ENCODE data around the gene PLXDC2. TPM values are rescaled to one million over a fixed set of nuclear protein-coding genes. Genes with fewer than 3 reads are reported as not detected.

PLXDC2 gene
- total RNA-seq, 1 donor: 3.2 TPM

GRCh38 chr10:19937989-19938388 is 121.8 kb downstream of the PLXDC2 start:
- no peak for TF ChIP-seq CTCF (IDR thresholded peaks at IDR 0.05; ENCODE audit: insufficient read depth, low read length)
- DNase-seq (ENCODE audit: low read depth): no peak
- no peak overlapping the region for H3K4me3 ChIP-seq (ENCODE audit: low read depth, low read length)

- TF ChIP-seq CTCF (IDR thresholded peaks at IDR 0.05; ENCODE audit: insufficient read depth, low read length): no peak
- no peak overlapping the region for H3K4me3 ChIP-seq (ENCODE audit: low read depth, low read length)
Observed at GRCh38 chr10:19941206-19941880, 125.1 kb downstream of the PLXDC2 start.

GRCh38 chr10:19944911-19945663 is 128.9 kb downstream of the PLXDC2 start:
- no peak for TF ChIP-seq CTCF (IDR thresholded peaks at IDR 0.05; ENCODE audit: insufficient read depth, low read length)
- H3K4me3 ChIP-seq (ENCODE audit: low read depth, low read length): no peak overlapping the region
- DNase-seq (ENCODE audit: low read depth): peak; percentile 45

More at GRCh38 chr10:19941206-19941880, 125.1 kb downstream of the PLXDC2 start:
- DNase-seq (ENCODE audit: low read depth): no peak

GRCh38 chr10:19946245-19946644 is 130.0 kb downstream of the PLXDC2 start:
- no peak for TF ChIP-seq CTCF (IDR thresholded peaks at IDR 0.05; ENCODE audit: insufficient read depth, low read length)
- H3K4me3 ChIP-seq (ENCODE audit: low read depth, low read length): no peak overlapping the region
- DNase-seq (ENCODE audit: low read depth): no peak

GRCh38 chr10:19946791-19947190 is 130.6 kb downstream of the PLXDC2 start:
- DNase-seq (ENCODE audit: low read depth): no peak
- no peak for TF ChIP-seq CTCF (IDR thresholded peaks at IDR 0.05; ENCODE audit: insufficient read depth, low read length)
- H3K4me3 ChIP-seq (ENCODE audit: low read depth, low read length): no peak overlapping the region

- no peak for DNase-seq (ENCODE audit: low read depth)
- no peak for TF ChIP-seq CTCF (IDR thresholded peaks at IDR 0.05; ENCODE audit: insufficient read depth, low read length)
Observed at GRCh38 chr10:19947215-19947614, 131.0 kb downstream of the PLXDC2 start.

More at GRCh38 chr10:19947215-19947614, 131.0 kb downstream of the PLXDC2 start:
- no peak overlapping the region for H3K4me3 ChIP-seq (ENCODE audit: low read depth, low read length)

Data from fibroblast of the aortic adventitia (primary cell).